Measurements from ENCODE around the gene DCC.

GRCh38 chr18:52657043-52657805 is 317.2 kb downstream of the DCC start:
- TF ChIP-seq CTCF (IDR thresholded peaks at IDR 0.05) (no peak), POLR2A (IDR thresholded peaks at IDR 0.05) (no peak)
